Retinal pigment epithelial cell (primary cell): Measurements from ENCODE around the gene ITPK1.

Experiments used
- DNase-seq: peaks from one replicate; pipeline ENCODE4 v3.0.0-alpha.2; 2010; ENCODE audit warnings: low read depth
- H3K4me3 ChIP-seq: 2 replicates; pipeline ENCODE4 v1.5.1; 2011; ENCODE audit warnings: mild to moderate bottlenecking, low read length, control low read depth, moderate library complexity
- CTCF ChIP-seq: conservative IDR thresholded peaks from 2 replicates; pipeline ENCODE4 v1.5.1; 2011; ENCODE audit warnings: low read depth, low read length, control low read depth, inconsistent platforms

ITPK1 gene

GRCh38 chr14:92976268-92976667 lies 139.5 kb downstream of the ITPK1 start:
- no peak for TF ChIP-seq CTCF
- no peak for DNase-seq
- H3K4me3 ChIP-seq: no peak overlapping the region

GRCh38 chr14:92974541-92975345 lies 141.0 kb downstream of the ITPK1 start:
- no peak for DNase-seq
- no peak for TF ChIP-seq CTCF
- no peak overlapping the region for H3K4me3 ChIP-seq

GRCh38 chr14:92973798-92974372 lies 141.8 kb downstream of the ITPK1 start:
- no peak for DNase-seq
- no peak for TF ChIP-seq CTCF
- H3K4me3 ChIP-seq: no peak overlapping the region

GRCh38 chr14:92973261-92973797 lies 142.4 kb downstream of the ITPK1 start:
- DNase-seq: no peak
- TF ChIP-seq CTCF: peak; percentile 68
- H3K4me3 ChIP-seq: no peak overlapping the region

- TF ChIP-seq CTCF: no peak
- H3K4me3 ChIP-seq: no peak overlapping the region
Measured at GRCh38 chr14:92971601-92972180, 144.0 kb downstream of the ITPK1 start.

GRCh38 chr14:92970271-92970670 lies 145.5 kb downstream of the ITPK1 start:
- H3K4me3 ChIP-seq: no peak overlapping the region
- TF ChIP-seq CTCF: no peak
- no peak for DNase-seq

More at GRCh38 chr14:92971601-92972180, 144.0 kb downstream of the ITPK1 start:
- no peak for DNase-seq
